HG03571 (cell line): Measurements from ENCODE around the gene PICK1.

Source experiments
- ATAC-seq: cut with Tn5 transposase; IDR thresholded peaks from one replicate; pipeline ENCODE4 v1.9.1; 2021; ENCODE audit not compliant: unreplicated experiment

Gene PICK1

GRCh38 chr22:38086001-38086845, 29.0 kb downstream of the PICK1 start:
- no peak for ATAC-seq

- no peak for ATAC-seq
These were observed 29.7 kb downstream of the PICK1 start for GRCh38 chr22:38086942-38087341.

GRCh38 chr22:38087855-38088254, 30.7 kb downstream of the PICK1 start:
- ATAC-seq = no peak

GRCh38 chr22:38088629-38089473, 31.6 kb downstream of the PICK1 start:
- ATAC-seq = no peak

- no peak for ATAC-seq
These were observed 32.3 kb downstream of the PICK1 start for GRCh38 chr22:38089474-38089851.

- no peak for ATAC-seq
These were observed 39.9 kb downstream of the PICK1 start for GRCh38 chr22:38097058-38097457.

- no peak for ATAC-seq
These were observed 40.6 kb downstream of the PICK1 start for GRCh38 chr22:38097557-38098409.

GRCh38 chr22:38098410-38099249, 41.4 kb downstream of the PICK1 start:
- ATAC-seq = no peak

GRCh38 chr22:38103641-38104040, 46.4 kb downstream of the PICK1 start:
- ATAC-seq = no peak

- no peak for ATAC-seq
These were observed 46.9 kb downstream of the PICK1 start for GRCh38 chr22:38104084-38104483.

GRCh38 chr22:38106814-38107578, 49.8 kb downstream of the PICK1 start:
- ATAC-seq = no peak

GRCh38 chr22:38107692-38108515, 50.7 kb downstream of the PICK1 start:
- ATAC-seq = no peak

- no peak for ATAC-seq
These were observed 51.5 kb downstream of the PICK1 start for GRCh38 chr22:38108561-38109319.

- ATAC-seq = no peak
These were observed 52.3 kb downstream of the PICK1 start for GRCh38 chr22:38109371-38110001.

- ATAC-seq = no peak
These were observed 53.0 kb downstream of the PICK1 start, which contains the start of gene BAIAP2L2 for GRCh38 chr22:38110008-38110862. TSS of gene BAIAP2L2 (minus strand) at chr22:38110684. CDS start at chr22:38110525, 159 bp downstream.
